GM12878 (cell line): Measurements from ENCODE around the gene MTMR4. TPM values are rescaled to one million over a fixed set of nuclear protein-coding genes. Genes with fewer than 3 reads are reported as not detected.

ENCODE experiments used
- ATAC-seq: fragments of 200-7000 bp; cut with Tn5 transposase; 3 replicates; pipeline ENCODE4 v1.9.1; 2020; ENCODE audit warnings: mild to moderate bottlenecking, moderate library complexity
- BruUV-seq: library from RNA; stranded (reverse); fragments of 400-500 nt; replicated peaks from 2 replicates; lab custom pipeline; 2021; lab: Mats Ljungman, UMichigan
- CTCF ChIA-PET: fragments of 300-600 bp; sonication (Branson Sonifier 250); formaldehyde crosslinking; extraction: SDS; loops from one replicate; lab custom pipeline; 2021; ENCODE audit warnings: inconsistent platforms; lab: Yijun Ruan, JAX
- POLR2A ChIA-PET: fragments of 350-600 bp; formaldehyde crosslinking; extraction: SDS; loops from one replicate; lab custom pipeline; 2021; ENCODE audit warnings: inconsistent platforms; lab: Charles Lee
- RAD21 ChIA-PET: fragments of 300-600 bp; sonication (Branson Sonifier 250); formaldehyde crosslinking; loops from one replicate; lab custom pipeline; 2023; ENCODE audit warnings: antibody characterized with exemption; ENCODE audit not compliant: unreplicated experiment; lab: Charles Lee
- SMC1A ChIA-PET: fragments of 300-600 bp; sonication (Branson Sonifier 250); formaldehyde crosslinking; loops from one replicate; lab custom pipeline; 2023; ENCODE audit not compliant: unreplicated experiment, uncharacterized antibody; lab: Charles Lee
- DNase-seq: peaks from one replicate; pipeline ENCODE4 v3.0.0-alpha.2; 2011; ENCODE audit warnings: low read depth, low spot score
- FAIRE-seq: peaks from 3 replicates; lab custom pipeline; 2011; peaks lifted over from hg19 to GRCh38; lab: Jason Lieb, UNC
- H2AFZ ChIP-seq: 2 replicates; pipeline ENCODE4 v1.6.0; 2011; ENCODE audit warnings: low read depth, low read length, control low read depth; ENCODE audit not compliant: control insufficient read depth
- H3K27ac ChIP-seq: 2 replicates; pipeline ENCODE4 v1.5.1; 2011; ENCODE audit warnings: control low read depth; ENCODE audit not compliant: control insufficient read depth, insufficient read depth
- H3K27me3 ChIP-seq, 2 experiments: replicated peaks in 1 of 2; 2 replicates each; pipeline versions ENCODE4 v1.6.0 to v1.6.1; 2011; ENCODE audit warnings: low read length in 1 of 2; ENCODE audit not compliant: control insufficient read depth in 2 of 2, insufficient read depth in 2 of 2
- H3K36me3 ChIP-seq, 2 experiments: 2 replicates each; pipeline ENCODE4 v1.5.1; 2011; ENCODE audit warnings: low read length in 1 of 2; ENCODE audit not compliant: control insufficient read depth in 2 of 2, insufficient read depth in 2 of 2
- H3K4me1 ChIP-seq: 2 replicates; pipeline ENCODE4 v1.6.1; 2011; ENCODE audit warnings: mild to moderate bottlenecking, low read length, moderate library complexity, mixed read lengths; ENCODE audit not compliant: control insufficient read depth, insufficient read depth
- H3K4me2 ChIP-seq: 2 replicates; pipeline ENCODE4 v1.6.0; 2011; ENCODE audit warnings: control low read depth; ENCODE audit not compliant: control insufficient read depth, insufficient read depth
- H3K4me3 ChIP-seq: fragments of 200-600 bp; sonication (generic); 2 replicates; pipeline ENCODE4 v1.5.1; 2016
- H3K79me2 ChIP-seq: 2 replicates; pipeline ENCODE4 v1.6.0; 2011; ENCODE audit warnings: low read length; ENCODE audit not compliant: control insufficient read depth, insufficient read depth
- H3K9ac ChIP-seq: 2 replicates; pipeline ENCODE4 v1.8.0; 2011; ENCODE audit warnings: low read length, control low read depth, mixed read lengths; ENCODE audit not compliant: control insufficient read depth, insufficient read depth
- H3K9me3 ChIP-seq: replicated peaks from 3 replicates; pipeline ENCODE4 v1.5.1; 2011; ENCODE audit warnings: mild to moderate bottlenecking, low read length; ENCODE audit not compliant: control insufficient read depth, insufficient read depth
- H4K20me1 ChIP-seq: 2 replicates; pipeline ENCODE4 v1.6.0; 2011; ENCODE audit not compliant: control insufficient read depth, insufficient read depth
- BACH1 ChIP-seq: fragments of 450-650 bp; IDR thresholded peaks from 2 replicates; pipeline ENCODE4 v1.6.1; 2017; ENCODE audit warnings: mild to moderate bottlenecking, borderline replicate concordance
- BCL3 ChIP-seq: IDR thresholded peaks from 2 replicates; pipeline ENCODE4 v1.6.1; 2011; ENCODE audit warnings: borderline replicate concordance, low read depth, mild to moderate bottlenecking, moderate library complexity, low read length; ENCODE audit not compliant: insufficient read depth, poor library complexity, severe bottlenecking
- CBFB ChIP-seq: IDR thresholded peaks from 2 replicates; pipeline ENCODE4 v1.6.1; 2016; ENCODE audit warnings: antibody characterized with exemption, low read depth
- CUX1 ChIP-seq: IDR thresholded peaks from 2 replicates; pipeline ENCODE4 v1.6.1; 2012; ENCODE audit warnings: improper control_type of control experiment, low read depth, low read length; ENCODE audit not compliant: insufficient replicate concordance
- GATAD2B ChIP-seq: fragments of 450-650 bp; conservative IDR thresholded peaks from 2 replicates; pipeline ENCODE4 v1.6.1; 2017; ENCODE audit warnings: low read depth, mild to moderate bottlenecking, moderate library complexity
- IRF3 ChIP-seq: fragments of 450-650 bp; IDR thresholded peaks from 2 replicates; pipeline ENCODE4 v1.6.1; 2014; ENCODE audit warnings: mild to moderate bottlenecking
- IRF5 ChIP-seq: fragments of 450-650 bp; IDR thresholded peaks from 2 replicates; pipeline ENCODE4 v1.6.1; 2017; ENCODE audit warnings: borderline replicate concordance
- JUNB ChIP-seq: IDR thresholded peaks from 2 replicates; pipeline ENCODE4 v1.6.1; 2016; ENCODE audit warnings: antibody characterized with exemption, mild to moderate bottlenecking
- NR2C1 ChIP-seq: fragments of 450-650 bp; IDR thresholded peaks from 2 replicates; pipeline ENCODE4 v1.6.1; 2017; ENCODE audit warnings: antibody characterized with exemption, mild to moderate bottlenecking, moderate library complexity
- NR2C2 ChIP-seq: IDR thresholded peaks from 2 replicates; pipeline ENCODE4 v1.6.1; 2011; ENCODE audit warnings: borderline replicate concordance, low read depth; ENCODE audit not compliant: control insufficient read depth, insufficient read length
- PAX5 ChIP-seq: IDR thresholded peaks from 2 replicates; pipeline ENCODE4 v1.6.1; 2011; ENCODE audit warnings: low read depth, low read length, borderline replicate concordance
- POLR2AphosphoS5 ChIP-seq: IDR thresholded peaks from 2 replicates; pipeline ENCODE4 v1.6.1; 2011; ENCODE audit warnings: mild to moderate bottlenecking, low read length, inconsistent platforms
- RAD51 ChIP-seq: fragments of 450-650 bp; IDR thresholded peaks from 2 replicates; pipeline ENCODE4 v1.6.1; 2016; ENCODE audit warnings: moderate library complexity, mild to moderate bottlenecking, inconsistent platforms
- RUNX3 ChIP-seq: IDR thresholded peaks from 2 replicates; pipeline ENCODE4 v1.6.1; 2012; ENCODE audit warnings: low read length, inconsistent platforms
- SMAD5 ChIP-seq: IDR thresholded peaks from 2 replicates; pipeline ENCODE4 v1.6.1; 2016; ENCODE audit warnings: antibody characterized with exemption, low read depth
- STAT1 ChIP-seq: fragments of 450-650 bp; conservative IDR thresholded peaks from 2 replicates; pipeline ENCODE4 v1.6.1; 2014; ENCODE audit warnings: antibody characterized with exemption, mild to moderate bottlenecking
- YY1 ChIP-seq: IDR thresholded peaks from 2 replicates; pipeline ENCODE4 v1.6.1; 2011; ENCODE audit warnings: low read depth, mild to moderate bottlenecking, low read length
- in situ Hi-C: fragments of 300-500 bp; cut with MboI; formaldehyde crosslinking; loops from 9 replicates; pipeline ENCODE4 v1.14.3; 2018; ENCODE audit warnings: mixed read lengths
- intact Hi-C: fragments of 100-400 bp; cut with micrococcal nuclease; formaldehyde crosslinking; loops from one replicate; pipeline ENCODE4 v1.14.2; 2022; ENCODE audit not compliant: unreplicated experiment
- polyA plus RNA-seq, 11 experiments: library from polyadenylated mRNA; depleted of rRNA in 4 of 11; unstranded in 6 of 11; stranded (reverse) in 5 of 11; fragments of >200 nt; fragmentation: Nextera tagmentation in 4 of 11; fragmentation: Illumina TruSeq in 1 of 11; extraction: Ambion mirVana in 4 of 11; extraction: Trizol in 1 of 11; gene quantifications; 1 replicate in 1 of 11; 2 replicates in 10 of 11; pipeline versions ENCODE4 v1.2.1 to v1.2.3, GENCODE V29; 2011 to 2016; ENCODE audit warnings: inconsistent platforms in 2 of 11, missing spikeins in 2 of 11, low read depth in 1 of 11
- total RNA-seq, 4 experiments: library from RNA; depleted of rRNA in 3 of 4; stranded (reverse); fragments of >200 nt in 3 of 4; fragmentation: Illumina TruSeq in 1 of 4; extraction: Trizol in 1 of 4; gene quantifications; 2 replicates each; pipeline versions ENCODE4 v1.2.1 to v1.2.3, GENCODE V29; 2013 to 2021

Gene MTMR4
- total and polyA plus RNA-seq, 10 of the 15 experiments (the other 5 are each of a cell fraction or from before 2014, with no cell fraction given) = 12.8 to 127 (median 53.2) TPM

GRCh38 chr17:58476812-58477211, 37.6 kb downstream of the MTMR4 start (continued):
- TF ChIP-seq CUX1 (no peak), NR2C2 (no peak)

- H4K20me1 ChIP-seq = no peaks in the 10 kb centered on the region
- ChIA-PET SMC1A (no interaction called here), CTCF (no interaction called here), POLR2A (no interaction called here), RAD21 (no interaction called here)
- no peak overlapping the region for H3K9ac ChIP-seq
- in situ Hi-C loops (no loop called here), intact Hi-C loops (no loop called here)
- no peak overlapping the region for H3K4me2 ChIP-seq
- no TSS peak for BruUV-seq
- no peaks in the 10 kb centered on the region for H3K79me2 ChIP-seq
- FAIRE-seq = no peak
- no peak overlapping the region for H2AFZ ChIP-seq
- no peaks in the 10 kb centered on the region for H3K27me3 ChIP-seq
- no peak for ATAC-seq
- no peaks in the 10 kb centered on the region for H3K4me1 ChIP-seq
- no peak overlapping the region for H3K4me3 ChIP-seq
- DNase-seq = no peak
- H3K36me3 ChIP-seq = no peaks in the 10 kb centered on the region
- no peak overlapping the region for H3K27ac ChIP-seq
- H3K9me3 ChIP-seq = no peaks in the 10 kb centered on the region
- no peak for TF ChIP-seq JUNB
- TF ChIP-seq NR2C2 = no peak
- TF ChIP-seq PAX5 = no peak
- no peak for TF ChIP-seq RUNX3
- no peak for TF ChIP-seq BACH1
- no peak for TF ChIP-seq GATAD2B
- no peak for TF ChIP-seq SMAD5
- TF ChIP-seq IRF5 = no peak
- no peak for TF ChIP-seq YY1
- TF ChIP-seq RAD51 = no peak
- no peak for TF ChIP-seq BCL3
- no peak for TF ChIP-seq CBFB
- no peak for TF ChIP-seq NR2C1
- TF ChIP-seq IRF3 = no peak
- no peak for TF ChIP-seq STAT1
- no peak for TF ChIP-seq POLR2AphosphoS5
Observed at GRCh38 chr17:58475985-58476384, 38.5 kb downstream of the MTMR4 start.
